Measurements from ENCODE around the gene ZBTB7B.
"Not testable (repeated sequence)": the region's sequence is repeated elsewhere in the genome, so short reads cannot be mapped to it uniquely, and the experiment has no call there.

ZBTB7B gene

GRCh38 chr1:154989195-154989860 is 13.3 kb upstream of the ZBTB7B start:
- no peak for FAIRE-seq

DNA sequence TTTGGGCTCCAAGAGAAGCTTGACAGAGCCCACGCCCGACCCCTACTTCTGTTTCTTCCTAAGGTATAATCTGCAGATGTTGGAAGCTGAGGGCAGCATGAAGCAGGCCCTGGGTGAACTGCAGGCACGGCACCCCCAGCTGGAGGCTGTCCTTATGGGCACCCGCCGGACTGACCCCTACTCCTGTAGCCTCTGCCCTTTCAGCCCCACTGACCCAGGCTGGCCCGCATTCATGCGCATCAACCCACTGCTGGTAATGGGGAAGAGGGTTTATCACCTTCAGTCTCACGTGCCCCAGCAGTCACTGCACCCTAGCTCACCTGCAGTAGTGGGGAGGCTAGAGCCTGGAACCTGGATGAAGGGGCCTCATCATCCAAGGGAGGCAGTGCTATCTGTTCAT is 12.3 kb upstream of the ZBTB7B start:
- FAIRE-seq = no peak

DNA sequence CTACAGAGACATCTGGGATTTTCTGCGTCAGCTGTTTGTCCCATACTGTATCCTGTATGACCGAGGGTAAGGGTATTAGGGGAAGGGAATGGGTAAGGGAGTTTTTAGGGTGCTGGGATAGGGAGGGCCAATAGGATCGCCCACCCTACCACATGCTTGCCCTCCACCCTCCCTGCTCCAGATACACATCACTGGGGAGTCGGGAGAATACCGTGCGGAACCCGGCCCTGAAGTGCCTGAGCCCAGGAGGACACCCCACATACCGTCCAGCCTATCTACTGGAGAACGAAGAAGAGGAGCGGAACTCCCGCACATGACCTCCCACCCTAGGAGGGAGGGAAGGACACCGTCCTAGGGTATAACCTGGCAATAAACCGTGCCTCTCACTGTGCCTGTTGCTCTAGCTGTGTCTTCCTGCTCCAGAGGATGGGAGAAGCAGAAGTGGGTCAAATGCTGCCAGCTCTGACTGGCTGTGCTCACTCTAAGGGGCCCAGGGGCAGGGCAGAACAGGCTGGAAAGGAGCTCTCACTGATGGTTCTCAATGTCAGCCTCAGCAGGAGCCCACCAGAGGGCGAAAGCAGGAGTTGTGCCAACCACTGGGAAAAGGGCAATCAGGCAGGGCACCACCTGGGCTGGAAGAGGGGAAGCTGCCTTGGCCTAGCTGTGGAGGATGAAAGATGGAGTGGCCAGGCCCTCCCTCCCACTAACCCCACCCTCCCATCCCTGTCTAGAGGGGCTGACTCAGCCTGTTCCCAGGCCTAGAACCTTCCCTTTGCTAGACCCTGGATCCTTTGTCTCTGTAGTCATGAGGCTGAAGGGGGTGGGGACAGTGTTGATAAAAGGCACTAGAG is 9.7 kb upstream of the ZBTB7B start:
- FAIRE-seq = no peak

DNA sequence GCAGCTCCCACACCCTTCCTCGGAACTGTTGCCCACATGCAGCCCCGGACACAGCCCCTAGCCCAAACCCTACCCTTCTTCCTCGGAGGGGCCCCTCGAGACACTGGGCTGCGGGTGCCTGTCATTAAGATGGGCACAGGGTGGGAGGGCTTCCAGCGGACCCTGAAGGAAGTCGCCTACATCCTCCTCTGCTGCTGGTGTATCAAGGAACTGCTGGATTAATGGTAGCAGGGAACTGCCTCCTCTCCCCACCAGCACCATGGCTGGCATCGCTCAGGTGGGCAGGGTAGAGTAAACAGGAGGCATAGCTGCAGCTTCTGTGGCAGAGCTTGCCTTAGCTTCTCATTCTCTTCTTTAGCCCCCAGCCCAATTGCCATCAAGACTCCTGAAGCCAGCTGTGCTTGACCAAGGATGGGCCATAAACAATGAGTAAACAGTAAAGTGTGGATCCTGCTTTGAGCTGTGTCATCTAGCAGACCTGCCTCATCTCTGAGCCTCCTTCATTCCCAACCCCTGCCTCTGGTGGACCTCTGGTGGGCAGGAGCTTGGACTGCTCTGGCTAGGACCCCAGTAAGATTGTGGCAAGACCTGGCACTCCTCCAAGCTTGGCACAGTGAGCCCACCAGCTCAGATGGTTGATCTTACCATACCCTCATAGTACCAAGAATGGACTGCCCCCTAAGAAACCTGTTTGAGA is 8.9 kb upstream of the ZBTB7B start, which contains the start of gene LENEP:
TSS of gene LENEP (plus strand) at position 15 of the 697 bp plus-strand sequence. CDS start at position 37, 22 bp downstream.
- FAIRE-seq = no peak

DNA sequence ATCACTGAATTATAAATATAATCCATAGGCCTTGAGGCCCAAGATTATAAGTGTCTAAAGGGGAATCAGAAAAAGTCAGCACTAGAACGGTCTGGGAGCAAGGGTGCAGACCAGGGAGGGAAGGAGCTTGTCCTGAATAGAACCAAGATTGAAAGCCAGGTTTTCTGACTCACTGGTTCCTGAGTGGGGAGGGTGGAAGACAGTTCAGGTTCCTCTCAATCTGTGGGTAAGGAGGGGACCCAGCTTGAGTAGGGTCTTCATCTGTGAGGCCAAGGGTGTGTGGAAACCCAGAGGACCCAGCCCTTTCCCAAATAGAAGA is 8.4 kb upstream of the ZBTB7B start:
- FAIRE-seq = no peak

GRCh38 chr1:154994591-154994990 is 8.0 kb upstream of the ZBTB7B start:
- FAIRE-seq = no peak

DNA sequence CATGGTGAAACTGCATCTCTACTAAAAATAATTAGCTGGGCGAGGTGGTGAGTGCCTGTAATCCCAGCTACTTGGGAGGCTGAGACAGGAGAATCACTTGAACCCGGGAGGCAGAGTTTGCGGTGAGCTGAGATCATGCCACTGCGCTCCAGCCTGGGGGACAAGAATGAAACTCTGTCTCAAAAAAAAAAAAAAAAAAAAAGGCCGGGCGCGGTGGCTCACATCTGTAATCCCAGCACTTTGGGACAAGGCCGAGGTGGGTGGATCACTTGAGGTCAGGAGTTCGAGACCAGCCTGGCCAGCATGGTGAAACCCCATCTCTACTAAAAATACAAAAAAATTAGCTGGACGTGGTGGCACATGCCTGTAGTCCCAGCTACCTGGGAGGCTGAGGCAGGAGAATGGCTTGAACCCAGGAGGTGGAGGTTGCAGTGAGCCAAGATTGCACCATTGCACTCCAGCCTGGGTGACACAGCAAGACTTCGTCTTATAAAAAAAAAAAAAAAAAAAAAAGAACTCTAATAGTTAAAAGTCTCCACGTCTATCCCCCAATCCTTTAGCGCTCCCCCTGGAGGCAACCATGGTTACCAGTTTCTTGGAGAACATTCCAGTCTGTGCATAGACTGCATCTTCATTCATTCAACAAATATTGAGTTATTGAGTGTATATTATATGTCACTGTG is 7.2 kb upstream of the ZBTB7B start:
- not testable (repeated sequence) for FAIRE-seq

GRCh38 chr1:154996966-154997701 is 5.5 kb upstream of the ZBTB7B start:
- no peak for FAIRE-seq

- no peak for FAIRE-seq
Observed at GRCh38 chr1:154998201-154998780, 4.3 kb upstream of the ZBTB7B start.

GRCh38 chr1:154998818-154999570 is 3.6 kb upstream of the ZBTB7B start:
- no peak for FAIRE-seq

DNA sequence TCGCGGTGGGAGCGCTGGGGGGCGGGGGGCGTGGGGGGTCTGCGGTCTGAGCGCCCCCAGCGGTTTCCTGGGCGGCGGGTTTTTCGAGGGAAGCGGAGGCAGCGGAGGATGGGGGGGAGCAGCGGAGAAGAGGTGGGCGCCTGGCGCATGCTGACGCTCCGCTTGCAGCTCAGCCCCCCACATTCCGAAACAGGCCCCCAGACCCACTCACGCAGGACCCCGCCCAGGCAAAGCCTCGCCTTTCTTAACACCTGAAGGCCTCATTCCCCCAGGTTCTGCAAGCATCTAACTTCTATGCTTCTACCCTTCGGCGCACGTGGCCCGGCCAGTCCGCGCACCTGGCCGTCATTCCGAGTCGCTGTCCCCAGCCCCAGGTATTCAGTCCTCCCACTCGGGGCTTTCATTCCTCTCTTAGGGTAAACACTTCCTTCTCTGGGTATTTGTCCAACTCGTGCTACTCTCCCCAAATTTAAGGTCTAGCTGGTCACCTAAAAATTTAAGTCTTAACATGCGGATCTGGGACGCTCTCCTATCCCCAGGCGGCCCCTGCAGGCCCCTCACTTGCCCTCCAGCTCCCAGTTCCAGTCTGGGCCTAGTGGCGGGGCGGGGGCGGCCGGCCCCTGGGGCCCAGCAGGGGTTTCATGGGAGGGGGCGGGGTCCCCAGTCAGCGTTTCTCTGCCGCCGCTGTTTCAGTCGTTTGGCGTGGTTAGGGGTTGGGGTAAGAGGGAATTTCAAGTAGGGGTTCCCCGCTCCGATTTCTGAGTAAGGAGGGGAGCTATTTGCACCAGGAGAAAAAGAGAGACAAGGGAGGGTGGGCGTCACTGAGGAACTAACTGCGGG is 2.8 kb upstream of the ZBTB7B start:
- no peak for FAIRE-seq

DNA sequence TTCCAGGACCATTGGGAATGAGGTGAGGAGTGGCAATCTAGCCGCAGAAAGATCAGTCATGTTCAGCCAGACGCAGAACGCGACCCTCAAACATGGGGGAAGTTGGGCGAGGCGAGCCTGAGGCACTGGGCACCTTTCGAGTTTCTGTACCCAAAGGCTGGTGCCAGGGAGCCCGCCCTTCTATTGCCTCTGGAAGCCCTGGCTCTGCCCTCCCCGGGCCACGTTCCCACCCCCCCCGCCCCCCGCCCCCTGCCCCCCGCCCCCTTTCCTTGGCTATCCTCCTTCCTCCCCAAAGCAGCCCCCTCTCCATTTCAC is 2.2 kb upstream of the ZBTB7B start:
- no peak for FAIRE-seq

- FAIRE-seq = no peak
Observed at GRCh38 chr1:155000726-155001424, 1.7 kb upstream of the ZBTB7B start.

GRCh38 chr1:155001425-155001674 is 1.3 kb upstream of the ZBTB7B start:
- no peak for FAIRE-seq

GRCh38 chr1:155001675-155002463 is 733 bp upstream of the ZBTB7B start:
- no peak for FAIRE-seq

DNA sequence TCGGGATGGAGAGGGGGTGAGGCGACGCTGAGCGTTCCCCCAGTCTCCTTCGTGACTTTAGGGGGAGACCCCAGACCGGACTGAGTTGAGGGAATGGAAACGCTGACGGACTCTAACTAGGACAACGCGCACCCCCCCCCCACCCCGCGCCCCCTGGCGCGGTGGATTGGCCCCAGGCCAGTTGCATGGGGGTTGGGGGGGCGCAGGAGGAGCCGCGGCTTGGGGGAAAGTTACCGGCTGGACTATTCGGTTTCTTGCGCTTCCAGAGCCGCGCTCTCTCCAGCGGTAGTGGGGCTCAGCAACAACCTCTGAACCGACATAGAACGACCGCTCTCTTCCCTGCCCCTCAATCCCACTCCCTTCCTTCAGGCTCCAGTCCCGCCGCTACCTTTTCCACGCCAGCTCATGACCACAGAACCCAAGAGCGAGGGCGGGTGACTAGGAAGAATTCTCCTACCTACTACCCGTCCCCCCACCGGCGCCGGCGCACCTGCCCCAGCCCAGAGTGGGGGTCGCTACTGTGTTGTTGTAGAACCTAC is 694 bp downstream of the ZBTB7B start:
- no peak for FAIRE-seq

GRCh38 chr1:155003766-155004351 is 1.3 kb downstream of the ZBTB7B start:
- FAIRE-seq = no peak

- no peak for FAIRE-seq
Observed at GRCh38 chr1:155004352-155005075, 1.9 kb downstream of the ZBTB7B start.

Measured in colon (tissue), 2 donors.